Activated B cell treated with CpG ODN at 0.5 μM for 24 hours (primary cell): ENCODE data around the gene LSM11. TPM values are rescaled to one million over a fixed set of nuclear protein-coding genes. Genes with fewer than 3 reads are reported as not detected.

Experiments
- ATAC-seq: fragments of 200-7000 bp; cut with Tn5 transposase; one replicate; pipeline ENCODE4 v1.10.0; 2021; ENCODE audit warnings: low read depth, mild to moderate bottlenecking, moderate library complexity
- CTCF ChIA-PET: fragments of 350-600 bp; sonication (Branson Sonifier 250); formaldehyde crosslinking; loops from one replicate; lab custom pipeline; 2021; ENCODE audit warnings: antibody characterized with exemption; lab: Charles Lee
- POLR2A ChIA-PET: fragments of 350-600 bp; sonication (Branson Sonifier 250); formaldehyde crosslinking; loops from one replicate; lab custom pipeline; 2021; ENCODE audit warnings: antibody characterized with exemption; lab: Charles Lee
- DNase-seq: peaks from one replicate; pipeline ENCODE4 v3.0.0; 2022
- H3K27ac Mint-ChIP-seq: one replicate; pipeline ENCODE4 v1.8.0; 2020; ENCODE audit warnings: mixed read lengths
- H3K27me3 Mint-ChIP-seq: one replicate; pipeline ENCODE4 v1.8.0; 2021; ENCODE audit warnings: mixed read lengths
- H3K36me3 Mint-ChIP-seq: one replicate; pipeline ENCODE4 v1.8.0; 2021; ENCODE audit warnings: low read depth, mixed read lengths
- H3K4me1 Mint-ChIP-seq: one replicate; pipeline ENCODE4 v1.8.0; 2021; ENCODE audit warnings: mixed read lengths
- H3K4me3 Mint-ChIP-seq: one replicate; pipeline ENCODE4 v1.8.0; 2020; ENCODE audit warnings: mild to moderate bottlenecking, mixed read lengths
- H3K9me3 Mint-ChIP-seq: one replicate; pipeline ENCODE4 v1.8.0; 2020; ENCODE audit warnings: mixed read lengths
- CTCF ChIP-seq: fragments of 200-600 bp; IDR thresholded peaks from one replicate; pipeline ENCODE4 v1.8.0; 2022; ENCODE audit warnings: antibody characterized with exemption, mild to moderate bottlenecking
- intact Hi-C: fragments of 100-400 bp; cut with micrococcal nuclease; formaldehyde crosslinking; loops from one replicate; pipeline ENCODE4 v1.15.1; 2024
- total RNA-seq: library from RNA; stranded (reverse); gene quantifications from 2 replicates; pipeline ENCODE4 v1.2.3, GENCODE V29; 2022

The LSM11 gene
- total RNA-seq, 1 donor from 2014 or later = 5.0 TPM

- Mint-ChIP-seq H3K4me1 (peaks cover 17% of the 10 kb centered on the region), H3K9me3 (no peaks in the 10 kb centered on the region), H3K4me3 (no peak overlapping the region), H3K27ac (no peak overlapping the region), H3K36me3 (peaks cover 21% of the 10 kb centered on the region), H3K27me3 (no peaks in the 10 kb centered on the region)
- ATAC-seq = no peak
- intact Hi-C loops = no loop called here
- ChIA-PET CTCF (interaction anchor here (1.4 to 1.6 kb wide), 2 partner anchors 316 to 420 kb away, joined by 5 read pairs; no protein-coding TSS in a partner anchor), POLR2A (no interaction called here)
- DNase-seq = no peak
- no peak for TF ChIP-seq CTCF
These were observed 4.5 kb downstream of the LSM11 start for GRCh38 chr5:157747766-157748700.

DNA sequence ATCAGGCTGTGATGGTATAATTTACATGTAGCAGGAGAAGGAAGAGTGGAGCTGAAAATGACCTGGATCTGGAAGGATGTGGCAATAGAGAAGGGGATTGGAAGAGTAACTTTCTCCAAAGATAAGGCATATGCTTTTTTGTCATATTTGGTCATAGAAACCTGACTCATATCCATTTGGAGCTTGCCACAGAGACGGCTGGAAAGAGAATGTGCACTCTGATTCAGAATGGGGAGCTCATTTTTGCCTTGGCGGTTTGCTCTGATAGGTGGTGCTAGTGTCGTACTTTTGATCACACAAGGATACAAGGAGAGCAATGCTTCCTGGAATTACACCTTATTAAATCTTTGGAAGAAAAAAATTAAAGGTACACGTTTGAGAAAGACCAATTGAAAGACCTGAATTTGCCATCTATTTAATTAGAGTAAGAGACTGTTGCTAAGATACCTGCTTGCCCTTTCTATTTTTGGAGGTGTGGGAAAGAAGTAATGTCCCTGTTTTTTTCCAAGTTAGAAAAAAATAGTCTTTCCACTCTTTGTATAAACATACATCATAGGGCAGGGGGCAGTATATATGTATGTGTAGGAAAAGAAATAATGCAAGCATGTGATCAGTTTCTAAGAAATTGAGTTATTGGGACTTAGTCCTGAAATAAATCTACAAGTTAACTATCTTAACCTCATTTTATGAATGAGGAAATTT lies 5.4 kb downstream of the LSM11 start:
- no peak for TF ChIP-seq CTCF
- intact Hi-C loops = no loop called here
- POLR2A ChIA-PET = no interaction called here

GRCh38 chr5:157749462-157749799 lies 5.9 kb downstream of the LSM11 start:
- Mint-ChIP-seq H3K4me1 (peaks cover 11% of the 10 kb centered on the region), H3K36me3 (peaks cover 26% of the 10 kb centered on the region), H3K4me3 (no peak overlapping the region), H3K27ac (no peak overlapping the region), H3K9me3 (no peaks in the 10 kb centered on the region), H3K27me3 (no peaks in the 10 kb centered on the region)
- no peak for ATAC-seq
- DNase-seq = no peak
- TF ChIP-seq CTCF = no peak
- ChIA-PET POLR2A (no interaction called here), CTCF (no interaction called here)
- intact Hi-C loops = no loop called here

More for the DNA sequence above, 5.4 kb downstream of the LSM11 start:
- H3K9me3 Mint-ChIP-seq = no peaks in the 10 kb centered on the region
- no peaks in the 10 kb centered on the region for H3K27me3 Mint-ChIP-seq
- no peak overlapping the region for H3K27ac Mint-ChIP-seq
- H3K4me1 Mint-ChIP-seq = peaks cover 14% of the 10 kb centered on the region
- H3K4me3 Mint-ChIP-seq = no peak overlapping the region
- H3K36me3 Mint-ChIP-seq = peaks cover 25% of the 10 kb centered on the region
- no peak for DNase-seq
- CTCF ChIA-PET = interaction anchor here (1.6 kb wide), 1 partner anchor 420 kb away, joined by 5 read pairs; no protein-coding TSS in a partner anchor
- ATAC-seq = no peak

DNA sequence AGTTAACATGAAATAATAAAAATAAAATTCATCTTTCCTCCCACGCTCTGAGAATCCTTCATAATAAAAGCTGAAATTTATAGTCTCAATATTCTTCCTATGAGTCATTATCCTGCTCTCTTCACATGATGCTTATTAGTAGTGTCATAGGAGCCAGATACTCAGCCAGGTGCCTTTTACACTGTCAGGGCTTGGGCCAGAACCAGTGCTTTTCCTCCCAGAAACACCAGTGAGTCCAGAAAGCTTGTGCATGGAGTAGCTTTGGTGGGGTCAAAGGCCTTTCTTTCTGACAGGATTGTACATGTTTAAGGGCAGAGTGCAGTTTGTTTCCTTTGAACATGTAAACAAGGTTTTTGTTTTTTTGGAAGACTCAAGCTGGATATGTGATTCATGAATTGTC lies 6.8 kb downstream of the LSM11 start:
- CTCF ChIA-PET = no interaction called here
- H3K36me3 Mint-ChIP-seq = peaks cover 33% of the 10 kb centered on the region
- no peak overlapping the region for H3K4me3 Mint-ChIP-seq

More for the DNA sequence above, 6.8 kb downstream of the LSM11 start:
- no peak for ATAC-seq
- Mint-ChIP-seq H3K27ac (no peak overlapping the region), H3K27me3 (no peaks in the 10 kb centered on the region), H3K4me1 (peaks cover 4% of the 10 kb centered on the region), H3K9me3 (no peaks in the 10 kb centered on the region)
- intact Hi-C loops = no loop called here
- no peak for TF ChIP-seq CTCF
- POLR2A ChIA-PET = no interaction called here
- no peak for DNase-seq
